Measurements from ENCODE around the gene ZNF43.
"Not testable (repeated sequence)": the region's sequence is repeated elsewhere in the genome, so short reads cannot be mapped to it uniquely, and the experiment has no call there.

ZNF43 gene

DNA sequence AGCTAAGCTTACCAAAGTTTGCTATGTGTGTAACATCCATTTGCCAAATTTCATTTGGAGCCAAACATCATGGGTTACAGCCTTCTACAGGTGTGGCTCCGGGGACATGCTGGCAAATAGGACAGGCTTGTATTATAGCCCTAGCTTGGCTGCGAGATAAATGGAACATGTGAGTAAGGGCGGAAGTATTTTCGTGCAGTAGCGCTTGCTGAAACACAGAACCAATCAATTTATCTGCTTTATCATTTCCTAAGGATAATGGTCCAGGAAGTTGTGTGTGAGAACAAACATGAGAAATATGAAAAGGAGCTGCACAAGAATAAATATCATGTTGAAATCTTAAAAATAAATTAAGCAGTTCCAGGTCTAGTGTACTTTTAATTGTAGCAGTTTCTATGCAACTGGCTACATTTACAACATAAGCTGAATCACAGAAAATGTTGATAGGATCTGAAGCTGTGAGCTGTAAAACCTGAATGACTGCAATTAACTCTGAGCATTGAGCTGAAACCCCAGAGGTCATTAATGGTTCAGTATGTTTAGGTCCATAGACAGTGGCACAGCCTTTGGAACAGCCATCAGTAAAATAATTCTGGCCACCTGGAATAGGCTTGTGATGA lies 46.4 kb downstream of the ZNF43 start:
- DNase-seq, result no peak

DNA sequence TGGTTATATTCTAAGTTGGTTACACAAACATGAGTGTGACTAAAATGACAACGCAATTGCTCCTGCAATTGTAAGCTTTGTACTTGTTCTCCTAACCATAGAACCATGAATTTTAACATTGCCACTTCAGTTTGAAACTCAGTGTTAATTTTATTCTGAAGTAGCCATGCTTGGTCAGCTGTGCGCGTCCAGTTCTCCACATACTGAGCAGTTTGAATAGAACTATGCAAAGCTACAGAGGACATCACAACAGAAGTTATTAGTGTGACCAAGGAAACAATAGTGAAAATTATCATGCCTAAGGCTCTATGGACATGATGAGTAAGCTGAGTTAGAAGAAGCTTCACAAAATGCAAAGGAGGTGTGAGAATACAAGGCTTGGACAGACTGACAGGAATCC lies 49.0 kb downstream of the ZNF43 start:
- no peak for DNase-seq

DNA sequence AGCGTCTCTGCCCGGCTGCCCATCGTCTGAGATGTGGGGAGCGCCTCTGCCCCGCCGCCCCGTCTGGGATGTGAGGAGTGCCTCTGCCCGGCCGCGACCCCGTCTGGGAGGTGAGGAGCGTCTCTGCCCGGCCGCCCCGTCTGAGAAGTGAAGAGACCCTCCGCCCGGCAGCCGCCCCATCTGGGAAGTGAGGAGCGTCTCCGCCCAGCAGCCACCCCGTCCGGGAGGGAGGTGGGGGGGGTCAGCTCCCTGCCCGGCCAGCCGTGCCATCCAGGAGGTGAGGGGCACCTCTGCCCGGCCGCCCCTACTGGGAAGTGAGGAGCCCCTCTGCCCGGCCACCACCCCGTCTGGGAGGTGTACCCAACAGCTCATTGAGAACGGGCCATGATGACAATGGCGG lies 60.2 kb downstream of the ZNF43 start:
- not testable (repeated sequence) for DNase-seq

DNA sequence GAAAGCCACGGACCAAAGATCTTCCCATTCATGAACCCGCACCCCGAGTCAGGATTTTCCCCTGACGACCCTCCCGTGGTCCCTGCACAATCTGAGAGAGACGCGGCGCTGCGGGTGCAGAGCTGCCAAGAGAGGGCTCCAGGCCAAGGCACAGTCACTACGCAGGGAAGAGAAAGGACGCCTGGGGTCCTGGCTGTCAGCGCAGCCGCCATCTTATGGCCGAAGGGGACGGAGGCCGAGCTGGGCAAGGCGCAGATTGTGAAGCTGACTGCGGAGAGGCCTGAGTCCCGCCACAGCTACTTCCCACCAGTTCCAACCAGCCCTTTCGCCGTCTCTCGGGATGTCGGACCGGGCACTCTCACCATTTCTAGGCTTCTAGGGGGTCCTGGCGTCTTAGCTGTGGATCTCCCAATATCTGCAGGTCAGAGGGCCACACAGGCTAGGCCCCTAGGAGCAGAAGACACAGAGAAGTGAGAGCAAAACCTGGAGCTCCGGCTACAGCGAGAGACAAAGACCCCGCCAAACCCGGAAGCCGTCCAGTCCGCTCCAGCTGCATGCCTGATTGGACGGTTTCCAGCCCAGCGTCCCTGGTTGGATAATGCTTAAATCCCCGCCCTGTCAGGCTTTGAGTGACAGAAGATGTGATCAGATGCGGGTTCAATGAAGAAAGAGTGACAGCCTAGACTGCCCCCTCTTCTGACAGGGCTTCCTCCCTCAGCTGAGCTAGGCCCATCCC lies 68.7 kb downstream of the ZNF43 start, which contains the start of gene ZNF100:
TSS of gene ZNF100 (minus strand) at position 515 of the 736 bp plus-strand sequence. CDS start at position 365, 150 bp downstream.
- DNase-seq, result peak; percentile 70 to 86 (median 78)

DNA sequence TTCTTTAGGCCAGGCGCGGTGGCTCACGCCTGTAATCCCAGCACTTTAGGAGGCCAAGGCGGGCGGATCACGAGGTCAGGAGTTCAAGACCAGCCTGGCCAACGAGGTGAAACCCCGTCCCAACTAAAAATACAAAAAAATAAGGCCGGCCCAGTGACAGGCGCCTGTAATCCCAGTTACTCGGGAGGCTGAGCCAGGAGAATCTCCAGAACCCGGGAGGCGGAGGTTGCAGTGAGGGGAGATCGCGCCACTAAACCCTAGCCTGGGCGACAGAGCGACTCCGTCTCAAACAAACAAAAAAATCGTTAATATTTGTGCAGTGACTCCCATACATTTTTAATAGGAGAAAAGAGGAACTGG lies 69.3 kb downstream of the ZNF43 start:
- peak in 1 of 6 experiments; percentile 11 for DNase-seq

DNA sequence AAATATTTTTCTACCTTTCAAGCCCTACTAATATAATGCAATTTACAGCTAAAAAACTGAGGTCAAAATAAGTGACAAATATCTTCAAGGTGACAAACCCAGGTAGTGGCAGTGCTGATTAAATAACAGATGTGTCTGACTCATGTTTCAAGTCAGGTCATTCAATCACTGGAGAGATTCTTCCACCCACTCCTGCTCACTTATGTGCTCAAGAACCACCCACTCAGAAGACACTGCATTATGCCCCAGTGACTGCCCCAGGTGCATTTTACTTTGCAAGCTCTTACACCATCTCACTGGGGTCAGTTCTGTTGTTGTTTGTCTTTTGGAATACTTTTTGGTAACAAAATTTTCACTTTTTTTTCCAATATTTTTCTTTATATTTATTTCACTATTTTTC lies 70.8 kb downstream of the ZNF43 start:
- no peak for DNase-seq

DNA sequence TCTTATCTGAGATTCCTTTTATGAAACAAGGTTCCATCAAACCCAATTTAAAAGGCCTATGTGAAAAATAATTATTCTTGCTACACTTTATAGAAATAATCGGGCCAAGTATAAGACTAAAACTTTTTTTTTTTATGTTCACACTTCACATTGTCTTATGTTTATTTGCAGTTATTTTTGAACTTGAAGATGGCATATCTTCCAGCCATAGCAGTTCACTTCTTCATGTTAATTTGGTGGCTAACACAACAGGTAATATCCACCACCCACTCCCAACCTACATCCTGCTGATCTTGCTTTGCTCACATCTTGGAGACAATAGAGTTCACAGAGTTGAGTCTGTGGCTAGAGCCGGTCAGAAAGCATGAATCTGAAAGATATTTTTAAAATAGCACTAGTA lies 74.4 kb downstream of the ZNF43 start:
- not testable (repeated sequence) for DNase-seq

DNA sequence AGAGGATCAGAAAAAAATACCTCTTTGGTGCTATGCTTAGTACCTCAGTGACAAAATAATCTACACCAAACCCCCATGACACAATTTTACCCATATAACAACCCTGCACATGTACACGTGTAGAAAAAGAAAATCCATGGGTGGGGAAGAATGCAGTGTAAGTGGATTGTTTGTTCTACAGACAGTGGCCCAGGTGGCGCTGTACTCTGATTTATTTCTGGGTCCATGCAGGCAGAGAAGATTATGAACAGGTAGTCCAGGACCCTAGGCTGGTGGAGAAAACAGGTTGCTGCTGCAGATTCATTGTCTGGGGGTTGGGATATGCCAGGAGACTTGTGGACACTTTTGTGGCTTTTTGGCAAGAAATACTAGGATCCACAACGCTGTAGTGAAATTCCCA lies 77.7 kb downstream of the ZNF43 start:
- DNase-seq, result no peak

DNA sequence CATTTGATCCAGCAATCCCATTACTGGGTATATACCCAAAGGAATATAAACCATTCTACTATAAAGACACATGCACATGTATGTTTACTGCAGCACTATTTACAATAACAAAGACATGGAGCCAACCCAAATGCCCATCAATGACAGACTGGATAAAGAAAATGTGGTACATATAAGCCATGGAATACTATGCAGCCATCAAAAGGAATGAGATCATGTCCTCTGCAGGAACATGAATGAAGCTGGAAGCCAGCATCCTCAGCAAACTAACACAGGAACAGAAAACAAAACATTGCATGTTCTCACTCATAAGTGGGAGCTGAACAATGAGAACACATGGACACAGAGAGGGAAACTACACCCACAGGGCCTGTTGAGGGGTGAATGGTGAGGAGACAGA lies 80.4 kb downstream of the ZNF43 start:
- not testable (repeated sequence) for DNase-seq
